Measurements from ENCODE around the gene FCN2.

FCN2 gene

DNA sequence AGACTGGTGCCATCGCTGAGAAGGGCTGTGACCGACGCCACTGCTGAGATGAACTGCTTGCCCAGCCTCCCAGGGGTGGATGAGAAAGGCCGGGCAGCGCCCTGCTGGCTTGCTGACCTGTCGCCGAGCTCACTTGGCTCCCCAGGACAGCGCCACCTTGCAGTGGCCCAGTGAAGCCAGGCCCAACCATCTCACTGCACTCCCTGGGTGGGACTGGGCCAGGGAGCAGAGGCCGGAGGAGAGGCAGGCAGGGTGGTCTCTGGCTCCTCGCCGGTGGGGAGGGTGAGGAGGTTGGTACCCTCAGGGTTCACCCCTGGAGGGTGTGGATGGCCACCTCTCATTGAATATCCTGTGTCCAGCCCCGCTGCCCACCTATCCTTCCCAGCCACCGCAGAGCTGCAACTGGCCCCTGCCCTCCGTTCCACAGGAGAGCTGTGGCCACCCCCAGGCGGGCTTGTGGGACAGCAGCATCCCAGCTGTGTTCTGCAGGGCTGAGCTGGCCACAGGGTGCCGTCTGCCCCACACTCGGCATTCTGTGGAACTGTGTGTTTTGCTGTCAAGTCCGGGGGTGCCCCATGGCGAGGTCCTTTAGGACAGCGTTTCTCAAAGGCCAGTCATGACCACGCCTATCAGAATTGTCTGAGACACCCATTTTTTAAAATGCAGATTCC lies 41.0 kb upstream of the FCN2 start:
- H3K4me1 ChIP-seq (ENCODE audit: control insufficient read depth, insufficient read depth, low read length), result no peaks in the 10 kb centered on the region
- H3K4me3 ChIP-seq (ENCODE audit: low read depth, low read length), result no peak overlapping the region
- H3K27ac ChIP-seq (ENCODE audit: extremely low read depth, low read depth, low read length), result no peak overlapping the region
- no peaks in the 10 kb centered on the region for H3K9me3 ChIP-seq (ENCODE audit: control insufficient read depth, insufficient read depth, low read depth, low read length)
- CTCF ChIA-PET, result interaction anchor here (1.1 to 1.2 kb wide), 2 partner anchors 61 to 401 kb away, joined by 3 to 4 read pairs; no protein-coding TSS in a partner anchor
- TF ChIP-seq ZIC2 (tag by site-specific recombination; IDR thresholded peaks at IDR 0.05) (0 out of 2 replicates have a peak, but pooled peaks have one; percentile 13), ZNF423 (tag by site-specific recombination; IDR thresholded peaks at IDR 0.05) (no peak)
- POLR2A ChIA-PET, result no interaction called here
- no peaks in the 10 kb centered on the region for H3K36me3 ChIP-seq (ENCODE audit: control insufficient read depth in 2 of 2, insufficient read depth in 1 of 2, low read length in 2 of 2)

DNA sequence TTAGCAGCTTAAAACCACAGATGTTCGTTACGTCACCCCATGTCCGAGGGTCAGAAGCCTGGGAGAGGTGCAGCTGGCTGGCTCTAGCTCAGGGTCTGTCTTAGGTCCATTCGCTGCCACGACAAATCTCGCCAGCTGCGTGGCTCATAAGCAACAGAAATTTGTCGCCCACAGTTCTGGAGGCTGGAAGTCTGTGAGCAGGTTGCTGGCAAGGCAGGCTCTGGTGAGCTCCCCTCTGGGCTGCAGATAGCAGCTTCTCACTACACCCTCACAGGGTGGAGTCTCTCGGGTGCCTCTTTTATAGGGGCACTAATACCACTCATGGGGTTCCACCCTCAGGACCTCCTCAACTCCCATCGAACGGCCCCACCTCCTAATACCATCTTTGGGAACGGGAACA lies 40.1 kb upstream of the FCN2 start:
- Histone ChIP-seq H3K36me3 (ENCODE audit: control insufficient read depth in 2 of 2, insufficient read depth in 1 of 2, low read length in 2 of 2) (no peaks in the 10 kb centered on the region), H3K9me3 (ENCODE audit: control insufficient read depth, insufficient read depth, low read depth, low read length) (no peaks in the 10 kb centered on the region), H3K27ac (ENCODE audit: extremely low read depth, low read depth, low read length) (no peak overlapping the region), H3K4me1 (ENCODE audit: control insufficient read depth, insufficient read depth, low read length) (no peaks in the 10 kb centered on the region), H3K4me3 (ENCODE audit: low read depth, low read length) (no peak overlapping the region)
- TF ChIP-seq KLF1 (tag by site-specific recombination; IDR thresholded peaks at IDR 0.05), result peak; percentile 19; the same call in 1 of the 2 replicates
- TF ChIP-seq, protein P1, sequence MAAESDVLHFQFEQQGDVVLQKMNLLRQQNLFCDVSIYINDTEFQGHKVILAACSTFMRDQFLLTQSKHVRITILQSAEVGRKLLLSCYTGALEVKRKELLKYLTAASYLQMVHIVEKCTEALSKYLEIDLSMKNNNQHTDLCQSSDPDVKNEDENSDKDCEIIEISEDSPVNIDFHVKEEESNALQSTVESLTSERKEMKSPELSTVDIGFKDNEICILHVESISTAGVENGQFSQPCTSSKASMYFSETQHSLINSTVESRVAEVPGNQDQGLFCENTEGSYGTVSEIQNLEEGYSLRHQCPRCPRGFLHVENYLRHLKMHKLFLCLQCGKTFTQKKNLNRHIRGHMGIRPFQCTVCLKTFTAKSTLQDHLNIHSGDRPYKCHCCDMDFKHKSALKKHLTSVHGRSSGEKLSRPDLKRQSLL (tag by site-specific recombination; IDR thresholded peaks at IDR 0.05), result no peak
- POLR2A ChIA-PET, result no interaction called here
- CTCF ChIA-PET, result interaction anchor here (0.6 to 1.2 kb wide), 3 partner anchors 61 to 682 kb away, joined by 3 to 4 read pairs (median 3); no protein-coding TSS in a partner anchor

DNA sequence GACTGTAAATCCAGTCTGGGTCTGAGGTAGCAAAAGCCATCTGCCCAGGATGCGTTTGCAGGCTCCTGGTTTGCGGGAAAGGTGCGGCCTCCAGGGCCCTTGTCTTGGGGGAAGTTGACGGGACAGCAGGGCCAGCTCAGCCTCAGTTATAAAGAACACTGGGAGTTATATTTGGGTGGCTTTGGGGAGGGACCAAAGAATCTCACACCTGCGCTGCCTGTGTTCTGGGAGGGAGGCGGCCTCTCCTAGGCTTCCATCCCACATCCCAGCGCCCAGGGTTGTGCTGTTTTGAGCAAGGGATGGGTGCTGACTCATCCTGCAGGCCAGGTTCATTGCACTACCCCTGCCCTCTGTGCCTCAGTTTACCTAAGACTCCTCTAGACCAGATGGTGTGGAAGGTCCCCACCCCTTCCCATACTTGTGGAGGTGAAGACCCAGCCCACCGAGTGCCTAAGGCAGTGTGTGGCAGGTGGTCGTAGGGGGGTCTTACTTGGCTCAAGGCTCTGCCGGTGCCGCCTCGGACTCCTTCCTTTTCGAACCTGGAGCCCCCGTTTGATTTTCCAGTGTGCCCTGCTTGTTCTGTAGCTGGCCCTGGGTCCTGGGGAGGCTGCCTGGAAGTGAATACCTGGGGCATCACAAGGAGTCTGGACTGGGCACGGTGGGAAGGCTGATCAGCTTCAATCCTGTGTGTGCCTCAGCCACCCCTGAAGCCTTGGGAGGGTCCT lies 39.3 kb upstream of the FCN2 start:
- H3K36me3 ChIP-seq (ENCODE audit: control insufficient read depth in 2 of 2, insufficient read depth in 1 of 2, low read length in 2 of 2), result no peaks in the 10 kb centered on the region
- H3K4me3 ChIP-seq (ENCODE audit: low read depth, low read length), result no peak overlapping the region
- H3K9me3 ChIP-seq (ENCODE audit: control insufficient read depth, insufficient read depth, low read depth, low read length), result no peaks in the 10 kb centered on the region
- no peak overlapping the region for H3K27ac ChIP-seq (ENCODE audit: extremely low read depth, low read depth, low read length)
- CTCF ChIA-PET, result no interaction called here
- POLR2A ChIA-PET, result no interaction called here
- H3K4me1 ChIP-seq (ENCODE audit: control insufficient read depth, insufficient read depth, low read length), result no peaks in the 10 kb centered on the region
- TF ChIP-seq ZNF37A (tag by site-specific recombination; IDR thresholded peaks at IDR 0.05) (no peak), ZNF335 (tag by site-specific recombination; conservative IDR thresholded peaks at IDR 0.05) (no peak), ZNF138 (tag by site-specific recombination; IDR thresholded peaks at IDR 0.05; ENCODE audit: borderline replicate concordance) (no peak), ZNF558 (tag by site-specific recombination; IDR thresholded peaks at IDR 0.05) (no peak), REPIN1 (tag by site-specific recombination; IDR thresholded peaks at IDR 0.05; ENCODE audit: low read depth) (no peak), YY2 (tag by site-specific recombination; IDR thresholded peaks at IDR 0.05) (no peak), FEZF1 (tag by site-specific recombination; IDR thresholded peaks at IDR 0.05) (no peak), ZNF433 (tag by site-specific recombination; IDR thresholded peaks at IDR 0.05; ENCODE audit: low read depth) (no peak), HOXD13 (CRISPR knock-in tag; IDR thresholded peaks at IDR 0.05; ENCODE audit: borderline replicate concordance) (no peak), ZNF600 (tag by site-specific recombination; IDR thresholded peaks at IDR 0.05) (no peak), GLIS1 (tag by site-specific recombination; IDR thresholded peaks at IDR 0.05) (no peak), ZNF747 (tag by site-specific recombination; IDR thresholded peaks at IDR 0.05) (no peak)
- TF ChIP-seq, protein P2, sequence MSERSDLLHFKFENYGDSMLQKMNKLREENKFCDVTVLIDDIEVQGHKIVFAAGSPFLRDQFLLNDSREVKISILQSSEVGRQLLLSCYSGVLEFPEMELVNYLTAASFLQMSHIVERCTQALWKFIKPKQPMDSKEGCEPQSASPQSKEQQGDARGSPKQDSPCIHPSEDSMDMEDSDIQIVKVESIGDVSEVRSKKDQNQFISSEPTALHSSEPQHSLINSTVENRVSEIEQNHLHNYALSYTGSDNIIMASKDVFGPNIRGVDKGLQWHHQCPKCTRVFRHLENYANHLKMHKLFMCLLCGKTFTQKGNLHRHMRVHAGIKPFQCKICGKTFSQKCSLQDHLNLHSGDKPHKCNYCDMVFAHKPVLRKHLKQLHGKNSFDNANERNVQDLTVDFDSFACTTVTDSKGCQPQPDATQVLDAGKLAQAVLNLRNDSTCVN (tag by site-specific recombination; optimal IDR thresholded peaks at IDR 0.05), result no peak

All from HEK293 (cell line).